ENCODE data around the gene KIAA1614.

The KIAA1614 gene

GRCh38 chr1:180994262-180994661, 81.6 kb downstream of the KIAA1614 start:
- Mint-ChIP-seq H3K27me3 (no peaks in the 10 kb centered on the region), H3K9me3 (no peaks in the 10 kb centered on the region), H3K4me1 (peaks cover 4% of the 10 kb centered on the region), H3K27ac (ENCODE audit: low read depth) (no peak overlapping the region), H3K4me3 (no peak overlapping the region), H3K36me3 (ENCODE audit: insufficient read depth) (peaks cover 35% of the 10 kb centered on the region)
- ATAC-seq (replicated peaks; ENCODE audit: extremely low read depth, poor library complexity, severe bottlenecking) (no peak), DNase-seq (ENCODE audit: low spot score in 2 of 2) (no peak)

- no peak overlapping the region for H3K27ac Mint-ChIP-seq (ENCODE audit: low read depth)
- ATAC-seq (replicated peaks; ENCODE audit: extremely low read depth, poor library complexity, severe bottlenecking) (no peak), DNase-seq (ENCODE audit: low spot score in 2 of 2) (no peak)
- peaks cover 30% of the 10 kb centered on the region for H3K36me3 Mint-ChIP-seq (ENCODE audit: insufficient read depth)
- no peak overlapping the region for H3K4me3 Mint-ChIP-seq
- H3K27me3 Mint-ChIP-seq, result no peaks in the 10 kb centered on the region
- H3K4me1 Mint-ChIP-seq, result peaks cover under 1% of the 10 kb centered on the region
- H3K9me3 Mint-ChIP-seq, result no peaks in the 10 kb centered on the region
Measured at GRCh38 chr1:180997843-180998504, 85.3 kb downstream of the KIAA1614 start.

Data from central memory CD8-positive, alpha-beta T cell (primary cell).